SK-N-SH (cell line): Measurements from ENCODE around the gene DDX50. TPM values are rescaled to one million over a fixed set of nuclear protein-coding genes. Genes with fewer than 3 reads are reported as not detected.

ENCODE experiments used
- CTCF ChIA-PET: fragments of 300-600, 350-600 bp; formaldehyde crosslinking; extraction: SDS; loops from one replicate; lab custom pipeline; 2021; lab: Yijun Ruan, JAX
- POLR2A ChIA-PET: fragments of 350-600 bp; sonication (Branson Sonifier 250); formaldehyde crosslinking; extraction: SDS; loops from one replicate; lab custom pipeline; 2020; ENCODE audit warnings: antibody characterized with exemption, inconsistent platforms; lab: Yijun Ruan, JAX
- DNase-seq: peaks from one replicate; pipeline ENCODE4 v3.0.0; 2012
- H2AFZ ChIP-seq: fragments of 200-600 bp; sonication (generic); 2 replicates; pipeline ENCODE4 v1.8.1; 2016; ENCODE audit warnings: antibody characterized with exemption, mild to moderate bottlenecking, low read depth
- H3F3A ChIP-seq: fragments of 200-600 bp; sonication (generic); replicated peaks from 2 replicates; pipeline ENCODE3; 2016; ENCODE audit warnings: antibody characterized with exemption, mild to moderate bottlenecking; ENCODE audit not compliant: insufficient read depth
- H3K27ac ChIP-seq, 2 experiments: fragments of 200-500 bp in 1 of 2; fragments of 200-600 bp in 1 of 2; sonication (Bioruptor generic) in 1 of 2; sonication (generic), shearing (Covaris generic) in 1 of 2; 2 replicates each; pipeline versions ENCODE4 v1.5.1 to v1.6.1; 2014 to 2016; ENCODE audit warnings: low read depth in 2 of 2, inconsistent platforms in 1 of 2, low read length in 1 of 2, mild to moderate bottlenecking in 1 of 2, mixed read lengths in 1 of 2
- H3K27me3 ChIP-seq: fragments of 200-600 bp; sonication (generic), shearing (Covaris generic); 2 replicates; pipeline ENCODE4 v1.6.1; 2016; ENCODE audit warnings: mixed run types; ENCODE audit not compliant: insufficient read depth
- H3K36me3 ChIP-seq, 2 experiments: fragments of 200-500 bp in 1 of 2; fragments of 200-600 bp in 1 of 2; sonication (Bioruptor generic) in 1 of 2; sonication (generic) in 1 of 2; replicated peaks in 1 of 2; 2 replicates each; pipeline versions ENCODE3 to v1.5.1; 2014 to 2016; ENCODE audit warnings: low read length in 1 of 2, mild to moderate bottlenecking in 1 of 2; ENCODE audit not compliant: insufficient read depth in 2 of 2, control insufficient read depth in 1 of 2
- H3K4me1 ChIP-seq, 2 experiments: fragments of 200-500 bp in 1 of 2; fragments of 200-600 bp in 1 of 2; sonication (Bioruptor generic) in 1 of 2; sonication (generic), shearing (Covaris generic) in 1 of 2; 2 replicates each; pipeline versions ENCODE4 v1.5.1 to v1.6.1; 2014 to 2016; ENCODE audit warnings: low read depth in 1 of 2, low read length in 1 of 2, mixed run types in 1 of 2; ENCODE audit not compliant: insufficient read depth in 2 of 2, control insufficient read depth in 1 of 2
- H3K4me2 ChIP-seq: fragments of 200-600 bp; sonication (generic), shearing (Covaris generic); 2 replicates; pipeline ENCODE4 v1.6.1; 2017; ENCODE audit warnings: mixed run types
- H3K4me3 ChIP-seq, 2 experiments: fragments of 200-500 bp in 1 of 2; fragments of 200-600 bp in 1 of 2; sonication (Bioruptor generic) in 1 of 2; sonication (generic), shearing (Covaris generic) in 1 of 2; 2 replicates each; pipeline versions ENCODE4 v1.5.1 to v1.8.1; 2014 to 2016; ENCODE audit warnings: low read depth in 2 of 2, inconsistent platforms in 1 of 2, low read length in 1 of 2, mild to moderate bottlenecking in 1 of 2, mixed read lengths in 1 of 2, moderate library complexity in 1 of 2
- H3K79me2 ChIP-seq: fragments of 200-600 bp; sonication (generic); 2 replicates; pipeline ENCODE4 v1.8.1; 2017; ENCODE audit warnings: mild to moderate bottlenecking; ENCODE audit not compliant: insufficient read depth
- H3K9ac ChIP-seq: fragments of 200-600 bp; sonication (generic); 2 replicates; pipeline ENCODE4 v1.6.1; 2017; ENCODE audit warnings: mixed run types
- H3K9me2 ChIP-seq: fragments of 200-600 bp; sonication (generic); 2 replicates; pipeline ENCODE4 v1.6.1; 2017; ENCODE audit warnings: mixed run types
- H3K9me3 ChIP-seq: fragments of 200-600 bp; sonication (generic); 2 replicates; pipeline ENCODE4 v1.6.1; 2017; ENCODE audit warnings: mixed run types, mild to moderate bottlenecking, moderate library complexity
- H4K20me1 ChIP-seq: fragments of 200-600 bp; sonication (generic); 2 replicates; pipeline ENCODE4 v1.6.1; 2017; ENCODE audit warnings: mild to moderate bottlenecking, mixed run types; ENCODE audit not compliant: insufficient read depth
- ELF1 ChIP-seq: IDR thresholded peaks from 2 replicates; pipeline ENCODE4 v1.4.0; 2012
- EP300 ChIP-seq, 2 experiments: IDR thresholded peaks; 2 replicates each; pipeline versions ENCODE4 v1.4.0 to v1.6.1; 2012; ENCODE audit warnings: borderline replicate concordance in 1 of 2, low read depth in 1 of 2, low read length in 1 of 2
- EZH2phosphoT487 ChIP-seq: fragments of 200-600 bp; sonication (generic); IDR thresholded peaks from 2 replicates; pipeline ENCODE4 v1.6.1; 2017; ENCODE audit warnings: low read depth, mixed run types, mild to moderate bottlenecking, antibody characterized with exemption, moderate library complexity, borderline replicate concordance
- FOSL2 ChIP-seq: IDR thresholded peaks from 2 replicates; pipeline ENCODE4 v1.4.0; 2012; ENCODE audit warnings: low read depth, mild to moderate bottlenecking, moderate library complexity, borderline replicate concordance
- FOXJ3 ChIP-seq: sonication (generic); formaldehyde crosslinking; IDR thresholded peaks from 2 replicates; pipeline ENCODE4 v1.5.1; 2020; ENCODE audit warnings: mild to moderate bottlenecking, missing genetic modification reagents
- GATA2 ChIP-seq: sonication (generic); formaldehyde crosslinking; IDR thresholded peaks from 2 replicates; pipeline ENCODE4 v1.5.0; 2020; ENCODE audit warnings: mild to moderate bottlenecking, missing genetic modification reagents
- JUND ChIP-seq: IDR thresholded peaks from 2 replicates; pipeline ENCODE4 v1.4.0; 2012
- MEF2A ChIP-seq: IDR thresholded peaks from 2 replicates; pipeline ENCODE4 v1.4.0; 2012; ENCODE audit warnings: low read depth, borderline replicate concordance
- NFIC ChIP-seq: IDR thresholded peaks from 2 replicates; pipeline ENCODE4 v1.4.0; 2012; ENCODE audit warnings: borderline replicate concordance
- POLR2AphosphoS5 ChIP-seq: IDR thresholded peaks from 2 replicates; pipeline ENCODE4 v1.6.1; 2012; ENCODE audit warnings: low read depth, low read length
- RFX5 ChIP-seq: IDR thresholded peaks from 2 replicates; pipeline ENCODE4 v1.6.1; 2012; ENCODE audit warnings: mild to moderate bottlenecking, improper control_type of control experiment, low read length
- RXRA ChIP-seq: IDR thresholded peaks from 2 replicates; pipeline ENCODE4 v1.4.0; 2012; ENCODE audit warnings: low read depth, mild to moderate bottlenecking, borderline replicate concordance
- TCF12 ChIP-seq: IDR thresholded peaks from 2 replicates; pipeline ENCODE4 v1.4.0; 2012
- YY1 ChIP-seq: IDR thresholded peaks from 2 replicates; pipeline ENCODE4 v1.4.0; 2012; ENCODE audit warnings: low read depth, mild to moderate bottlenecking
- WGBS: methylation state at CpG from one replicate; pipeline ENCODE4 v1.1.6; 2017; ENCODE audit warnings: low lambda C conversion rate; 5-methylcytosine and 5-hydroxymethylcytosine counted together
- polyA plus RNA-seq, 3 experiments: library from polyadenylated mRNA; depleted of rRNA; stranded (reverse); fragments of >200 nt; gene quantifications; 2 replicates each; pipeline ENCODE4 v1.2.3, GENCODE V29; 2012
- TF ChIP-seq, protein P1 (sequence below): IDR thresholded peaks from 2 replicates; pipeline ENCODE4 v1.4.0; 2012; ENCODE audit warnings: low read depth
- TF ChIP-seq, protein P2 (sequence below): IDR thresholded peaks from 2 replicates; pipeline ENCODE4; 2012
- TF ChIP-seq, protein P3 (sequence below): fragments of 150-350 bp; IDR thresholded peaks from 2 replicates; pipeline ENCODE4 v1.6.1; 2016; ENCODE audit warnings: mild to moderate bottlenecking, low read depth, low read length
- TF ChIP-seq, protein P4 (sequence below): IDR thresholded peaks from 2 replicates; pipeline ENCODE4 v1.4.0; 2012; ENCODE audit warnings: low read depth, borderline replicate concordance
- TF ChIP-seq, protein P5 (sequence below): fragments of 200-600 bp; sonication (generic); IDR thresholded peaks from 2 replicates; pipeline ENCODE4 v1.6.1; 2017; ENCODE audit warnings: antibody characterized with exemption, mild to moderate bottlenecking, moderate library complexity

Gene DDX50
- polyA plus RNA-seq, 1 of the 3 experiments (the other 2 are of a cell fraction) = 33.5 TPM

DNA sequence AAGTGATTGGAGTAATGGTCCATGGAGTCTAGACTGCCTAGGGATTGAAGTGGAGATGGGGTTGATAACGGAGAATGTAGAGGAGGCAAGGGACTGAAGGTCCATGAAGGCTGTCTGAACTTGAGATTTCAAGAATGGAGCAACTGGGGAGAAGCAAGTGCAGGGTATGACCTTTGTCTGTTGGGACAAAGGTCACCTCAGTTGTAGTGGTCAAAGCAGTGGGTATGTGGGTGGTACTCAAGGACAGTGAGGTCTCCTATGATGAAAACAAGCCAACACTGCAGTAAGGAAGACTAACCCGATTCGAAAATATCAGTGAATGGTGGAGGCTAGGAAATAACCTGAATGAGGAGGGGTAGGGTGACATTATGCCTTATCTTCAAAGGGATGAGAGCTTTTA lies 49.5 kb downstream of the DDX50 start:
- Histone ChIP-seq H4K20me1 (no peaks in the 10 kb centered on the region), H3K4me2 (no peak overlapping the region), H3K36me3 (peaks cover 28 to 42% of the 10 kb centered on the region in 2 experiments), H3K27ac (no peak overlapping the region), H3K4me1 (no peaks in the 10 kb centered on the region; a peak in 1 of 4 replicates), H3K4me3 (no peak overlapping the region), H3K79me2 (peaks cover 5% of the 10 kb centered on the region; the same call in 1 of the 2 replicates), H3K9me3 (no peaks in the 10 kb centered on the region), H3K9me2 (no peaks in the 10 kb centered on the region), H3K9ac (no peak overlapping the region)
- CTCF ChIA-PET = no interaction called here
- 97% methylated on average over 3 of the region's 3 CpGs for WGBS
- DNase-seq = no peak
- TF ChIP-seq, protein P1, sequence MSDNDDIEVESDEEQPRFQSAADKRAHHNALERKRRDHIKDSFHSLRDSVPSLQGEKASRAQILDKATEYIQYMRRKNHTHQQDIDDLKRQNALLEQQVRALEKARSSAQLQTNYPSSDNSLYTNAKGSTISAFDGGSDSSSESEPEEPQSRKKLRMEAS = no peak
- TF ChIP-seq, protein P2, sequence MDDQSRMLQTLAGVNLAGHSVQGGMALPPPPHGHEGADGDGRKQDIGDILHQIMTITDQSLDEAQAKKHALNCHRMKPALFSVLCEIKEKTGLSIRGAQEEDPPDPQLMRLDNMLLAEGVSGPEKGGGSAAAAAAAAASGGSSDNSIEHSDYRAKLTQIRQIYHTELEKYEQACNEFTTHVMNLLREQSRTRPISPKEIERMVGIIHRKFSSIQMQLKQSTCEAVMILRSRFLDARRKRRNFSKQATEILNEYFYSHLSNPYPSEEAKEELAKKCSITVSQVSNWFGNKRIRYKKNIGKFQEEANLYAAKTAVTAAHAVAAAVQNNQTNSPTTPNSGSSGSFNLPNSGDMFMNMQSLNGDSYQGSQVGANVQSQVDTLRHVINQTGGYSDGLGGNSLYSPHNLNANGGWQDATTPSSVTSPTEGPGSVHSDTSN = no peak
- no peak for TF ChIP-seq RFX5
- no peak for TF ChIP-seq FOSL2
- TF ChIP-seq NFIC = no peak
- no peak for TF ChIP-seq GATA2 (CRISPR knock-in tag)
- TF ChIP-seq EZH2phosphoT487 = no peak
- no peak for TF ChIP-seq EP300 (IDR thresholded peaks at IDR 0.05; ENCODE audit: borderline replicate concordance in 1 of 2, low read depth in 1 of 2, low read length in 1 of 2)
- TF ChIP-seq YY1 = no peak
- TF ChIP-seq, protein P3, sequence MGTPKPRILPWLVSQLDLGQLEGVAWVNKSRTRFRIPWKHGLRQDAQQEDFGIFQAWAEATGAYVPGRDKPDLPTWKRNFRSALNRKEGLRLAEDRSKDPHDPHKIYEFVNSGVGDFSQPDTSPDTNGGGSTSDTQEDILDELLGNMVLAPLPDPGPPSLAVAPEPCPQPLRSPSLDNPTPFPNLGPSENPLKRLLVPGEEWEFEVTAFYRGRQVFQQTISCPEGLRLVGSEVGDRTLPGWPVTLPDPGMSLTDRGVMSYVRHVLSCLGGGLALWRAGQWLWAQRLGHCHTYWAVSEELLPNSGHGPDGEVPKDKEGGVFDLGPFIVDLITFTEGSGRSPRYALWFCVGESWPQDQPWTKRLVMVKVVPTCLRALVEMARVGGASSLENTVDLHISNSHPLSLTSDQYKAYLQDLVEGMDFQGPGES = no peak
- TF ChIP-seq, all 33 proteins: peak for 0
- POLR2A ChIA-PET = no interaction called here
- H3F3A ChIP-seq = peaks cover 14% of the 10 kb centered on the region
- no peaks in the 10 kb centered on the region for H3K27me3 ChIP-seq
- H2AFZ ChIP-seq = no peak overlapping the region

DNA sequence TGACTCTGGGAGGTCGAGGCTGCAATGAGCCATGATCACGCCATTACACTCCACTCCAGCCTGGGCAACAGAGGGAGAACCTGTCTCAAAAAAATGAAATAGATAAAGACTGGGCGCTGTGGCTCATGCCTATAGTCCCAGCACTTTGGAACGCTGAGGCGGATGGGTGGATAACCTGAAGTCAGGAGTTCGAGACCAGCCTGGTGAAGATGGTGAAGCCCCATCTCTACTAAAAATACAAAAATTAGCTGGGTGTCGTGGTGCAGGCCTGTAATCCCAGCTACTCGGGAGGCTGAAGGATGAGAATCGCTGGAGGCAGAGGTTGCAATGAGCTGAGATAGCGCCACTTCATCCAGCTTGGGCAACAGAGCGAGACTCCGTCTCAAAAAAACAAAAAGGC lies 53.8 kb downstream of the DDX50 start:
- Histone ChIP-seq H3K4me3 (peak overlapping the region in 1 of 2 experiments; percentile 79; a peak in 2 of 4 replicates), H3K9me2 (no peaks in the 10 kb centered on the region), H3K36me3 (peaks cover 5 to 18% of the 10 kb centered on the region in 2 experiments), H3K4me1 (peaks cover 0 to 6% of the 10 kb centered on the region in 2 experiments; a peak in 2 of 4 replicates), H4K20me1 (peaks cover 29% of the 10 kb centered on the region), H3K27me3 (no peaks in the 10 kb centered on the region), H2AFZ (no peak overlapping the region), H3K4me2 (no peak overlapping the region), H3K79me2 (peaks cover 44% of the 10 kb centered on the region), H3F3A (peaks cover 27% of the 10 kb centered on the region), H3K9me3 (no peaks in the 10 kb centered on the region), H3K27ac (no peak overlapping the region; a peak in 1 of 4 replicates), H3K9ac (no peak overlapping the region)
- DNase-seq = no peak
- ChIA-PET POLR2A (interaction anchor here (1.0 to 2.0 kb wide), 5 partner anchors 19 to 233 kb away, joined by 3 to 9 read pairs (median 4); partner anchors contain the start of genes CCAR1 and DDX50), CTCF (interaction anchor here (0.9 to 1.6 kb wide), 7 partner anchors 7 to 146 kb away, joined by 3 to 9 read pairs (median 5); no protein-coding TSS in a partner anchor)
- WGBS = 79% methylated on average over 12 of the region's 12 CpGs
- TF ChIP-seq JUND = no peak
- TF ChIP-seq ELF1 = no peak
- TF ChIP-seq FOSL2 = no peak
- TF ChIP-seq, protein P1 = no peak
- TF ChIP-seq POLR2AphosphoS5 = no peak; the same call in 1 of the 2 replicates
- no peak for TF ChIP-seq RXRA
- TF ChIP-seq, protein P4, sequence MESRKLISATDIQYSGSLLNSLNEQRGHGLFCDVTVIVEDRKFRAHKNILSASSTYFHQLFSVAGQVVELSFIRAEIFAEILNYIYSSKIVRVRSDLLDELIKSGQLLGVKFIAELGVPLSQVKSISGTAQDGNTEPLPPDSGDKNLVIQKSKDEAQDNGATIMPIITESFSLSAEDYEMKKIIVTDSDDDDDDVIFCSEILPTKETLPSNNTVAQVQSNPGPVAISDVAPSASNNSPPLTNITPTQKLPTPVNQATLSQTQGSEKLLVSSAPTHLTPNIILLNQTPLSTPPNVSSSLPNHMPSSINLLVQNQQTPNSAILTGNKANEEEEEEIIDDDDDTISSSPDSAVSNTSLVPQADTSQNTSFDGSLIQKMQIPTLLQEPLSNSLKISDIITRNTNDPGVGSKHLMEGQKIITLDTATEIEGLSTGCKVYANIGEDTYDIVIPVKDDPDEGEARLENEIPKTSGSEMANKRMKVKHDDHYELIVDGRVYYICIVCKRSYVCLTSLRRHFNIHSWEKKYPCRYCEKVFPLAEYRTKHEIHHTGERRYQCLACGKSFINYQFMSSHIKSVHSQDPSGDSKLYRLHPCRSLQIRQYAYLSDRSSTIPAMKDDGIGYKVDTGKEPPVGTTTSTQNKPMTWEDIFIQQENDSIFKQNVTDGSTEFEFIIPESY = no peak
- TF ChIP-seq EZH2phosphoT487 = no peak
- TF ChIP-seq, protein P5, sequence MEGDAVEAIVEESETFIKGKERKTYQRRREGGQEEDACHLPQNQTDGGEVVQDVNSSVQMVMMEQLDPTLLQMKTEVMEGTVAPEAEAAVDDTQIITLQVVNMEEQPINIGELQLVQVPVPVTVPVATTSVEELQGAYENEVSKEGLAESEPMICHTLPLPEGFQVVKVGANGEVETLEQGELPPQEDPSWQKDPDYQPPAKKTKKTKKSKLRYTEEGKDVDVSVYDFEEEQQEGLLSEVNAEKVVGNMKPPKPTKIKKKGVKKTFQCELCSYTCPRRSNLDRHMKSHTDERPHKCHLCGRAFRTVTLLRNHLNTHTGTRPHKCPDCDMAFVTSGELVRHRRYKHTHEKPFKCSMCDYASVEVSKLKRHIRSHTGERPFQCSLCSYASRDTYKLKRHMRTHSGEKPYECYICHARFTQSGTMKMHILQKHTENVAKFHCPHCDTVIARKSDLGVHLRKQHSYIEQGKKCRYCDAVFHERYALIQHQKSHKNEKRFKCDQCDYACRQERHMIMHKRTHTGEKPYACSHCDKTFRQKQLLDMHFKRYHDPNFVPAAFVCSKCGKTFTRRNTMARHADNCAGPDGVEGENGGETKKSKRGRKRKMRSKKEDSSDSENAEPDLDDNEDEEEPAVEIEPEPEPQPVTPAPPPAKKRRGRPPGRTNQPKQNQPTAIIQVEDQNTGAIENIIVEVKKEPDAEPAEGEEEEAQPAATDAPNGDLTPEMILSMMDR = no peak
- TF ChIP-seq MEF2A = no peak
- TF ChIP-seq YY1 = no peak
- no peak for TF ChIP-seq FOXJ3
- TF ChIP-seq TCF12 = no peak
- no peak for TF ChIP-seq GATA2 (CRISPR knock-in tag)
- TF ChIP-seq, protein P2 = no peak
